GM12878 (cell line): ENCODE results near the gene PRAF2. TPM values are rescaled to one million over a fixed set of nuclear protein-coding genes. Genes with fewer than 3 reads are reported as not detected.

Source experiments
- ATAC-seq: fragments of 200-7000 bp; cut with Tn5 transposase; 3 replicates; pipeline ENCODE4 v1.9.1; 2020; ENCODE audit warnings: mild to moderate bottlenecking, moderate library complexity
- BruUV-seq: library from RNA; stranded (reverse); fragments of 400-500 nt; replicated peaks from 2 replicates; lab custom pipeline; 2021; lab: Mats Ljungman, UMichigan
- CTCF ChIA-PET: fragments of 300-600 bp; sonication (Branson Sonifier 250); formaldehyde crosslinking; extraction: SDS; loops from one replicate; lab custom pipeline; 2021; ENCODE audit warnings: inconsistent platforms; lab: Yijun Ruan, JAX
- POLR2A ChIA-PET: fragments of 350-600 bp; formaldehyde crosslinking; extraction: SDS; loops from one replicate; lab custom pipeline; 2021; ENCODE audit warnings: inconsistent platforms; lab: Charles Lee
- RAD21 ChIA-PET: fragments of 300-600 bp; sonication (Branson Sonifier 250); formaldehyde crosslinking; loops from one replicate; lab custom pipeline; 2023; ENCODE audit warnings: antibody characterized with exemption; ENCODE audit not compliant: unreplicated experiment; lab: Charles Lee
- SMC1A ChIA-PET: fragments of 300-600 bp; sonication (Branson Sonifier 250); formaldehyde crosslinking; loops from one replicate; lab custom pipeline; 2023; ENCODE audit not compliant: unreplicated experiment, uncharacterized antibody; lab: Charles Lee
- DNase-seq: peaks from one replicate; pipeline ENCODE4 v3.0.0-alpha.2; 2011; ENCODE audit warnings: low read depth, low spot score
- FAIRE-seq: peaks from 3 replicates; lab custom pipeline; 2011; peaks lifted over from hg19 to GRCh38; lab: Jason Lieb, UNC
- H2AFZ ChIP-seq: 2 replicates; pipeline ENCODE4 v1.6.0; 2011; ENCODE audit warnings: low read depth, low read length, control low read depth; ENCODE audit not compliant: control insufficient read depth
- H3K27ac ChIP-seq: 2 replicates; pipeline ENCODE4 v1.5.1; 2011; ENCODE audit warnings: control low read depth; ENCODE audit not compliant: control insufficient read depth, insufficient read depth
- H3K27me3 ChIP-seq, 2 experiments: replicated peaks in 1 of 2; 2 replicates each; pipeline versions ENCODE4 v1.6.0 to v1.6.1; 2011; ENCODE audit warnings: low read length in 1 of 2; ENCODE audit not compliant: control insufficient read depth in 2 of 2, insufficient read depth in 2 of 2
- H3K36me3 ChIP-seq, 2 experiments: 2 replicates each; pipeline ENCODE4 v1.5.1; 2011; ENCODE audit warnings: low read length in 1 of 2; ENCODE audit not compliant: control insufficient read depth in 2 of 2, insufficient read depth in 2 of 2
- H3K4me1 ChIP-seq: 2 replicates; pipeline ENCODE4 v1.6.1; 2011; ENCODE audit warnings: mild to moderate bottlenecking, low read length, moderate library complexity, mixed read lengths; ENCODE audit not compliant: control insufficient read depth, insufficient read depth
- H3K4me2 ChIP-seq: 2 replicates; pipeline ENCODE4 v1.6.0; 2011; ENCODE audit warnings: control low read depth; ENCODE audit not compliant: control insufficient read depth, insufficient read depth
- H3K4me3 ChIP-seq: fragments of 200-600 bp; sonication (generic); 2 replicates; pipeline ENCODE4 v1.5.1; 2016
- H3K79me2 ChIP-seq: 2 replicates; pipeline ENCODE4 v1.6.0; 2011; ENCODE audit warnings: low read length; ENCODE audit not compliant: control insufficient read depth, insufficient read depth
- H3K9ac ChIP-seq: 2 replicates; pipeline ENCODE4 v1.8.0; 2011; ENCODE audit warnings: low read length, control low read depth, mixed read lengths; ENCODE audit not compliant: control insufficient read depth, insufficient read depth
- H3K9me3 ChIP-seq: replicated peaks from 3 replicates; pipeline ENCODE4 v1.5.1; 2011; ENCODE audit warnings: mild to moderate bottlenecking, low read length; ENCODE audit not compliant: control insufficient read depth, insufficient read depth
- H4K20me1 ChIP-seq: 2 replicates; pipeline ENCODE4 v1.6.0; 2011; ENCODE audit not compliant: control insufficient read depth, insufficient read depth
- BCLAF1 ChIP-seq: fragments of 450-650 bp; IDR thresholded peaks from 2 replicates; pipeline ENCODE4 v1.6.1; 2017; ENCODE audit warnings: antibody characterized with exemption, mild to moderate bottlenecking, moderate library complexity
- BHLHE40 ChIP-seq, 2 experiments: fragments of 450-650 bp in 1 of 2; IDR thresholded peaks; 2 replicates each; pipeline ENCODE4 v1.6.1; 2011 to 2017; ENCODE audit warnings: low read depth in 2 of 2, borderline replicate concordance in 1 of 2, improper control_type of control experiment in 1 of 2, low read length in 1 of 2, mild to moderate bottlenecking in 1 of 2
- CEBPB ChIP-seq, 2 experiments: fragments of 150-350 bp in 1 of 2; IDR thresholded peaks; 2 replicates each; pipeline ENCODE4 v1.6.1; 2012 to 2014; ENCODE audit warnings: low read depth in 2 of 2, low read length in 2 of 2, borderline replicate concordance in 1 of 2, inconsistent platforms in 1 of 2
- CHD1 ChIP-seq: IDR thresholded peaks from 2 replicates; pipeline ENCODE4 v1.6.1; 2012; ENCODE audit warnings: low read depth, low read length, improper control_type of control experiment
- IRF4 ChIP-seq: IDR thresholded peaks from 2 replicates; pipeline ENCODE4 v1.6.1; 2011; ENCODE audit warnings: low read depth, low read length
- JUNB ChIP-seq: IDR thresholded peaks from 2 replicates; pipeline ENCODE4 v1.6.1; 2016; ENCODE audit warnings: antibody characterized with exemption, mild to moderate bottlenecking
- MXI1 ChIP-seq: fragments of 150-350 bp; IDR thresholded peaks from 2 replicates; pipeline ENCODE4 v1.6.1; 2011; ENCODE audit warnings: low read depth, mild to moderate bottlenecking, inconsistent platforms, low read length, improper control_type of control experiment
- NFXL1 ChIP-seq: fragments of 450-650 bp; IDR thresholded peaks from 2 replicates; pipeline ENCODE4 v1.6.1; 2017; ENCODE audit warnings: antibody characterized with exemption, mild to moderate bottlenecking, borderline replicate concordance
- NKRF ChIP-seq: fragments of 450-650 bp; conservative IDR thresholded peaks from 2 replicates; pipeline ENCODE4 v1.6.1; 2017; ENCODE audit warnings: mild to moderate bottlenecking, moderate library complexity
- RAD51 ChIP-seq: fragments of 450-650 bp; IDR thresholded peaks from 2 replicates; pipeline ENCODE4 v1.6.1; 2016; ENCODE audit warnings: moderate library complexity, mild to moderate bottlenecking, inconsistent platforms
- RB1 ChIP-seq: fragments of 450-650 bp; formaldehyde crosslinking; IDR thresholded peaks from 2 replicates; pipeline ENCODE4 v1.6.1; 2017; ENCODE audit warnings: mild to moderate bottlenecking, borderline replicate concordance
- RBBP5 ChIP-seq: fragments of 200-600 bp; sonication (generic); conservative IDR thresholded peaks from 2 replicates; pipeline ENCODE4 v1.6.1; 2016
- SIN3A ChIP-seq: IDR thresholded peaks from 2 replicates; pipeline ENCODE4 v1.6.1; 2012; ENCODE audit warnings: low read depth, low read length, improper control_type of control experiment
- SMC3 ChIP-seq: IDR thresholded peaks from 2 replicates; pipeline ENCODE4 v1.6.1; 2011; ENCODE audit warnings: low read length, improper control_type of control experiment, borderline replicate concordance
- SREBF1 ChIP-seq: IDR thresholded peaks from 2 replicates; pipeline ENCODE4 v1.6.1; 2012; ENCODE audit warnings: mild to moderate bottlenecking, low read length
- SUPT20H ChIP-seq: IDR thresholded peaks from 2 replicates; pipeline ENCODE4 v1.6.1; 2011; ENCODE audit warnings: low read depth, mild to moderate bottlenecking, low read length, moderate library complexity, borderline replicate concordance; ENCODE audit not compliant: control insufficient read depth
- ZBED1 ChIP-seq: IDR thresholded peaks from 2 replicates; pipeline ENCODE4 v1.6.1; 2016; ENCODE audit warnings: borderline replicate concordance
- ZNF24 ChIP-seq: fragments of 450-650 bp; IDR thresholded peaks from 2 replicates; pipeline ENCODE4 v1.6.1; 2017; ENCODE audit warnings: antibody characterized with exemption, mild to moderate bottlenecking
- WGBS: methylation state at CpG from one replicate; pipeline ENCODE4 v1.1.6; 2016; ENCODE audit warnings: low lambda C conversion rate; ENCODE audit not compliant: insufficient replicate concordance, insufficient coverage; ENCODE audit errors: missing lambda C conversion rate; 5-methylcytosine and 5-hydroxymethylcytosine counted together
- in situ Hi-C: fragments of 300-500 bp; cut with MboI; formaldehyde crosslinking; loops from 9 replicates; pipeline ENCODE4 v1.14.3; 2018; ENCODE audit warnings: mixed read lengths
- intact Hi-C: fragments of 100-400 bp; cut with micrococcal nuclease; formaldehyde crosslinking; loops from one replicate; pipeline ENCODE4 v1.14.2; 2022; ENCODE audit not compliant: unreplicated experiment
- polyA plus RNA-seq, 11 experiments: library from polyadenylated mRNA; depleted of rRNA in 4 of 11; unstranded in 6 of 11; stranded (reverse) in 5 of 11; fragments of >200 nt; fragmentation: Nextera tagmentation in 4 of 11; fragmentation: Illumina TruSeq in 1 of 11; extraction: Ambion mirVana in 4 of 11; extraction: Trizol in 1 of 11; gene quantifications; 1 replicate in 1 of 11; 2 replicates in 10 of 11; pipeline versions ENCODE4 v1.2.1 to v1.2.3, GENCODE V29; 2011 to 2016; ENCODE audit warnings: inconsistent platforms in 2 of 11, missing spikeins in 2 of 11, low read depth in 1 of 11
- total RNA-seq, 4 experiments: library from RNA; depleted of rRNA in 3 of 4; stranded (reverse); fragments of >200 nt in 3 of 4; fragmentation: Illumina TruSeq in 1 of 4; extraction: Trizol in 1 of 4; gene quantifications; 2 replicates each; pipeline versions ENCODE4 v1.2.1 to v1.2.3, GENCODE V29; 2013 to 2021
- TF ChIP-seq, protein P1 (sequence below): IDR thresholded peaks from 2 replicates; pipeline ENCODE4 v1.6.1; 2012; ENCODE audit warnings: low read depth, low read length, improper control_type of control experiment

Gene PRAF2
- total and polyA plus RNA-seq, 10 of the 15 experiments (the other 5 are each of a cell fraction or from before 2014, with no cell fraction given), result 0.80 to 16.7 (median 7.0) TPM

DNA sequence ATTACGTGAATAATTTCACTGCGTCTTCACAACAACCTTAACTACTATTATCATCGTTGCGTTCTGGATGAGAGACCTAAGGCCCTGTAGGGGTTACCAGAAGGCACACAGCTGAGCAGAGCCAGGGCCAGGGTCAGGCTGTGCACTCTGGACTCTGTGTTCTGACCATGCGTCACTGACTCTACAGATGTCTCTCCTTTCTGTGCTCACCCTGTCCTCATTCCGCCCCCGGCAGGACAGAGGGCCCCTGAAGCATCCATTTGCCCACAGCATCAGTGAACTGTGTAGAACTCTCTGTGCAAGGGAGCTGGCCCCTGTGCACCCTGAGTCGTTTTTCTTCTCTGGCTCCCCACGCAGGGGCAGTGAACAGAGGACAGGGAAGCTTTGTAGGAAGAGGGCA lies 28.4 kb upstream of the PRAF2 start:
- FAIRE-seq, result no peak
- ChIA-PET CTCF (no interaction called here), POLR2A (no interaction called here), RAD21 (no interaction called here), SMC1A (interaction anchor here (0.5 kb wide), 1 partner anchor 460 kb away, joined by 4 read pairs; no protein-coding TSS in a partner anchor)
- no peaks in the 10 kb centered on the region for H3K9me3 ChIP-seq
- H4K20me1 ChIP-seq, result no peaks in the 10 kb centered on the region
- DNase-seq, result no peak
- H2AFZ ChIP-seq, result no peak overlapping the region
- intact Hi-C loops (no loop called here), in situ Hi-C loops (no loop called here)
- 75% methylated on average over 9 of the region's 9 CpGs for WGBS
- no peak for ATAC-seq
- no peak overlapping the region for H3K4me2 ChIP-seq
- H3K36me3 ChIP-seq, result no peaks in the 10 kb centered on the region; a peak in 1 of 4 replicates
- H3K79me2 ChIP-seq, result peaks cover 2% of the 10 kb centered on the region
- no TSS peak for BruUV-seq
- H3K27ac ChIP-seq, result no peak overlapping the region
- H3K4me1 ChIP-seq, result no peaks in the 10 kb centered on the region; the same call in 1 of the 2 replicates
- no peak overlapping the region for H3K9ac ChIP-seq
- TF ChIP-seq NKRF (no peak), SIN3A (no peak), SMC3 (no peak), RAD51 (no peak), NFXL1 (no peak), RBBP5 (no peak), ZBED1 (no peak), RB1 (no peak), CHD1 (no peak), SREBF1 (no peak), CEBPB (IDR thresholded peaks at IDR 0.05; ENCODE audit: borderline replicate concordance in 1 of 2, low read depth in 2 of 2, low read length in 2 of 2) (no peak), IRF4 (no peak), SUPT20H (no peak), BHLHE40 (IDR thresholded peaks at IDR 0.05; ENCODE audit: borderline replicate concordance in 1 of 2, low read depth in 2 of 2, low read length in 1 of 2) (no peak), JUNB (no peak), ZNF24 (no peak), MXI1 (no peak), BCLAF1 (no peak)
- TF ChIP-seq, protein P1, sequence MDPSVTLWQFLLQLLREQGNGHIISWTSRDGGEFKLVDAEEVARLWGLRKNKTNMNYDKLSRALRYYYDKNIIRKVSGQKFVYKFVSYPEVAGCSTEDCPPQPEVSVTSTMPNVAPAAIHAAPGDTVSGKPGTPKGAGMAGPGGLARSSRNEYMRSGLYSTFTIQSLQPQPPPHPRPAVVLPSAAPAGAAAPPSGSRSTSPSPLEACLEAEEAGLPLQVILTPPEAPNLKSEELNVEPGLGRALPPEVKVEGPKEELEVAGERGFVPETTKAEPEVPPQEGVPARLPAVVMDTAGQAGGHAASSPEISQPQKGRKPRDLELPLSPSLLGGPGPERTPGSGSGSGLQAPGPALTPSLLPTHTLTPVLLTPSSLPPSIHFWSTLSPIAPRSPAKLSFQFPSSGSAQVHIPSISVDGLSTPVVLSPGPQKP, result no peak
- H3K27me3 ChIP-seq, result no peaks in the 10 kb centered on the region
- no peak overlapping the region for H3K4me3 ChIP-seq
